Hepatocyte (in vitro differentiated cells): Measurements from ENCODE around the gene TDRD12.
"Not testable (repeated sequence)": the region's sequence is repeated elsewhere in the genome, so short reads cannot be mapped to it uniquely, and the experiment has no call there.

Experiments
- EZH2 ChIP-seq: fragments of 200-600 bp; sonication (generic); IDR thresholded peaks from 2 replicates; pipeline ENCODE4 v1.6.1; 2016; ENCODE audit warnings: antibody characterized with exemption, mild to moderate bottlenecking, borderline replicate concordance
- EZH2phosphoT487 ChIP-seq: fragments of 200-600 bp; sonication (generic); IDR thresholded peaks from one replicate; pipeline ENCODE4 v1.6.1; 2018; ENCODE audit warnings: antibody characterized with exemption, mild to moderate bottlenecking, low read depth, moderate library complexity; ENCODE audit not compliant: unreplicated experiment, severe bottlenecking
- TF ChIP-seq, protein P1 (sequence below): fragments of 200-600 bp; sonication (generic); IDR thresholded peaks from 2 replicates; pipeline ENCODE4 v1.5.1; 2016; ENCODE audit warnings: antibody characterized with exemption, mild to moderate bottlenecking; ENCODE audit not compliant: poor library complexity

- TF ChIP-seq, protein P1, sequence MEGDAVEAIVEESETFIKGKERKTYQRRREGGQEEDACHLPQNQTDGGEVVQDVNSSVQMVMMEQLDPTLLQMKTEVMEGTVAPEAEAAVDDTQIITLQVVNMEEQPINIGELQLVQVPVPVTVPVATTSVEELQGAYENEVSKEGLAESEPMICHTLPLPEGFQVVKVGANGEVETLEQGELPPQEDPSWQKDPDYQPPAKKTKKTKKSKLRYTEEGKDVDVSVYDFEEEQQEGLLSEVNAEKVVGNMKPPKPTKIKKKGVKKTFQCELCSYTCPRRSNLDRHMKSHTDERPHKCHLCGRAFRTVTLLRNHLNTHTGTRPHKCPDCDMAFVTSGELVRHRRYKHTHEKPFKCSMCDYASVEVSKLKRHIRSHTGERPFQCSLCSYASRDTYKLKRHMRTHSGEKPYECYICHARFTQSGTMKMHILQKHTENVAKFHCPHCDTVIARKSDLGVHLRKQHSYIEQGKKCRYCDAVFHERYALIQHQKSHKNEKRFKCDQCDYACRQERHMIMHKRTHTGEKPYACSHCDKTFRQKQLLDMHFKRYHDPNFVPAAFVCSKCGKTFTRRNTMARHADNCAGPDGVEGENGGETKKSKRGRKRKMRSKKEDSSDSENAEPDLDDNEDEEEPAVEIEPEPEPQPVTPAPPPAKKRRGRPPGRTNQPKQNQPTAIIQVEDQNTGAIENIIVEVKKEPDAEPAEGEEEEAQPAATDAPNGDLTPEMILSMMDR, result not testable (repeated sequence)
- not testable (repeated sequence) for TF ChIP-seq EZH2phosphoT487, EZH2
Observed at GRCh38 chr19:32696771-32697170, 22.8 kb upstream of the TDRD12 start.
